HCT116 (cell line): ENCODE measurements around the gene MRFAP1. TPM values are rescaled to one million over a fixed set of nuclear protein-coding genes. Genes with fewer than 3 reads are reported as not detected.
A peak's percentile ranks its signal among the peaks of the same experiment; 100 is the strongest.

Source experiments
- ATAC-seq: fragments of 200-7000 bp; cut with Tn5 transposase; 2 replicates; pipeline ENCODE4 v1.9.1; 2020; ENCODE audit warnings: mild to moderate bottlenecking, moderate library complexity
- BruUV-seq: library from RNA; stranded (reverse); fragments of 400-500 nt; replicated peaks from 2 replicates; lab custom pipeline; 2021; lab: Mats Ljungman, UMichigan
- CTCF ChIA-PET: fragments of 300-600 bp; sonication (Branson Sonifier 250); formaldehyde crosslinking; loops from one replicate; lab custom pipeline; 2021; ENCODE audit warnings: antibody characterized with exemption; lab: Charles Lee
- POLR2A ChIA-PET: fragments of 300-600, 350-600 bp; sonication (Branson Sonifier 250); formaldehyde crosslinking; loops from one replicate; lab custom pipeline; 2021; ENCODE audit warnings: antibody characterized with exemption; lab: Charles Lee
- RAD21 ChIA-PET, 2 experiments: fragments of 300-600 bp; sonication (Branson Sonifier 250); formaldehyde crosslinking; loops; one replicate each; lab custom pipeline; 2023; ENCODE audit warnings: low total read pairs in 2 of 2; ENCODE audit not compliant: uncharacterized antibody in 2 of 2, unreplicated experiment in 2 of 2, low non-redundant PET in 1 of 2; lab: Charles Lee
- DNase-seq: peaks from one replicate; pipeline ENCODE4 v3.0.0-alpha.2; 2010; ENCODE audit warnings: low read depth, low spot score
- H2AFZ ChIP-seq: fragments of 200-600 bp; shearing (Covaris generic), sonication (generic); 2 replicates; pipeline ENCODE4 v1.6.1; 2017; ENCODE audit warnings: low read depth, mixed run types, mixed read lengths, antibody characterized with exemption, low read length; ENCODE audit not compliant: poor library complexity, severe bottlenecking
- H3K27ac ChIP-seq: 2 replicates; pipeline ENCODE4 v1.5.1; 2012; ENCODE audit warnings: low read depth, low read length
- H3K27me3 ChIP-seq: fragments of 200-600 bp; sonication (generic); 2 replicates; pipeline ENCODE4 v1.6.1; 2016; ENCODE audit warnings: mixed run types, low read length, mixed read lengths; ENCODE audit not compliant: insufficient read depth
- H3K36me3 ChIP-seq, 2 experiments: fragments of 200-500 bp in 1 of 2; fragments of 200-600 bp in 1 of 2; sonication (Bioruptor generic) in 1 of 2; sonication (generic) in 1 of 2; 2 replicates each; pipeline versions ENCODE4 v1.5.1 to v1.6.1; 2014 to 2016; ENCODE audit warnings: low read length in 2 of 2, inconsistent platforms in 1 of 2, mixed read lengths in 1 of 2, mixed run types in 1 of 2; ENCODE audit not compliant: insufficient read depth in 2 of 2, control insufficient read depth in 1 of 2
- H3K4me1 ChIP-seq, 2 experiments: fragments of 200-600 bp in 1 of 2; sonication (generic) in 1 of 2; 2 replicates each; pipeline versions ENCODE4 v1.5.1 to v1.6.1; 2012 to 2017; ENCODE audit warnings: low read length in 2 of 2, inconsistent platforms in 1 of 2, mild to moderate bottlenecking in 1 of 2, mixed read lengths in 1 of 2, mixed run types in 1 of 2, moderate library complexity in 1 of 2; ENCODE audit not compliant: insufficient read depth in 2 of 2, control insufficient read depth in 1 of 2
- H3K4me2 ChIP-seq: fragments of 200-600 bp; sonication (generic); 2 replicates; pipeline ENCODE4 v1.6.1; 2017; ENCODE audit warnings: mixed run types, low read length, mixed read lengths
- H3K4me3 ChIP-seq, 2 experiments: fragments of 200-600 bp in 1 of 2; sonication (generic) in 1 of 2; replicated peaks in 1 of 2; 2 replicates each; pipeline ENCODE4 v1.5.1; 2011 to 2016; ENCODE audit warnings: low read length in 2 of 2, control low read depth in 1 of 2, low read depth in 1 of 2, mild to moderate bottlenecking in 1 of 2, mixed read lengths in 1 of 2, mixed run types in 1 of 2
- H3K79me2 ChIP-seq: fragments of 200-600 bp; sonication (generic); 2 replicates; pipeline ENCODE4 v1.6.1; 2017; ENCODE audit warnings: mild to moderate bottlenecking, mixed run types, low read length, moderate library complexity, mixed read lengths; ENCODE audit not compliant: insufficient read depth
- H3K9ac ChIP-seq: fragments of 200-600 bp; sonication (generic); 2 replicates; pipeline ENCODE4 v1.6.1; 2016; ENCODE audit warnings: low read length, mixed read lengths
- H3K9me2 ChIP-seq: fragments of 200-600 bp; sonication (generic), shearing (Covaris generic); 2 replicates; pipeline ENCODE4 v1.6.1; 2017; ENCODE audit warnings: mixed run types, mild to moderate bottlenecking, moderate library complexity; ENCODE audit not compliant: insufficient read depth
- H3K9me3 ChIP-seq, 2 experiments: fragments of 200-500 bp in 1 of 2; fragments of 200-600 bp in 1 of 2; sonication (Bioruptor generic) in 1 of 2; sonication (generic) in 1 of 2; 2 replicates each; pipeline ENCODE4 v1.6.1; 2014 to 2017; ENCODE audit warnings: low read length in 2 of 2, mixed read lengths in 2 of 2, inconsistent platforms in 1 of 2, low read depth in 1 of 2, mild to moderate bottlenecking in 1 of 2, mixed run types in 1 of 2, moderate library complexity in 1 of 2; ENCODE audit not compliant: control insufficient read depth in 1 of 2, insufficient read depth in 1 of 2
- H4K20me1 ChIP-seq: fragments of 200-600 bp; sonication (generic), shearing (Covaris generic); 2 replicates; pipeline ENCODE4 v1.6.1; 2017; ENCODE audit warnings: mixed run types, mild to moderate bottlenecking, moderate library complexity; ENCODE audit not compliant: insufficient read depth
- CBX3 ChIP-seq: IDR thresholded peaks from 2 replicates; pipeline ENCODE4 v1.6.1; 2012; ENCODE audit warnings: low read depth
- ELF1 ChIP-seq: IDR thresholded peaks from 2 replicates; pipeline ENCODE4 v1.6.1; 2012; ENCODE audit warnings: low read depth, borderline replicate concordance
- EZH2 ChIP-seq: fragments of 200-600 bp; sonication (generic); IDR thresholded peaks from 2 replicates; pipeline ENCODE4 v1.6.1; 2017; ENCODE audit warnings: antibody characterized with exemption, mixed run types
- FOSL1 ChIP-seq: IDR thresholded peaks from 2 replicates; pipeline ENCODE4 v1.6.1; 2012; ENCODE audit warnings: low read depth
- POLR2A ChIP-seq: IDR thresholded peaks from 2 replicates; pipeline ENCODE4 v1.7.0; 2011; ENCODE audit warnings: borderline replicate concordance; ENCODE audit not compliant: insufficient read depth, insufficient read length; ENCODE audit errors: extremely low read depth
- POLR2AphosphoS5 ChIP-seq: IDR thresholded peaks from 2 replicates; pipeline ENCODE4 v1.6.1; 2011; ENCODE audit warnings: mild to moderate bottlenecking, low read depth, low read length, moderate library complexity
- RAD21 ChIP-seq: IDR thresholded peaks from 2 replicates; pipeline ENCODE4 v1.6.1; 2012; ENCODE audit warnings: low read depth, mild to moderate bottlenecking
- SIN3A ChIP-seq: IDR thresholded peaks from 2 replicates; pipeline ENCODE4 v1.6.1; 2012; ENCODE audit warnings: low read depth
- SP1 ChIP-seq: IDR thresholded peaks from 2 replicates; pipeline ENCODE4 v1.6.1; 2012; ENCODE audit warnings: low read depth
- ZNF274 ChIP-seq: fragments of 200-500 bp; sonication (Bioruptor generic); IDR thresholded peaks from 2 replicates; pipeline ENCODE4 v1.6.1; 2014; ENCODE audit warnings: mild to moderate bottlenecking, low read depth, low read length, inconsistent platforms
- intact Hi-C: fragments of 100-400 bp; cut with micrococcal nuclease; formaldehyde crosslinking; loops from 2 replicates; pipeline ENCODE4 v1.10.0; 2022
- total RNA-seq: library from RNA; stranded (reverse); gene quantifications from one replicate; pipeline ENCODE4 v1.2.1, GENCODE V29; 2021; ENCODE audit not compliant: unreplicated experiment

The MRFAP1 gene
- total RNA-seq, 1 experiment from 2014 or later = 313 TPM

DNA sequence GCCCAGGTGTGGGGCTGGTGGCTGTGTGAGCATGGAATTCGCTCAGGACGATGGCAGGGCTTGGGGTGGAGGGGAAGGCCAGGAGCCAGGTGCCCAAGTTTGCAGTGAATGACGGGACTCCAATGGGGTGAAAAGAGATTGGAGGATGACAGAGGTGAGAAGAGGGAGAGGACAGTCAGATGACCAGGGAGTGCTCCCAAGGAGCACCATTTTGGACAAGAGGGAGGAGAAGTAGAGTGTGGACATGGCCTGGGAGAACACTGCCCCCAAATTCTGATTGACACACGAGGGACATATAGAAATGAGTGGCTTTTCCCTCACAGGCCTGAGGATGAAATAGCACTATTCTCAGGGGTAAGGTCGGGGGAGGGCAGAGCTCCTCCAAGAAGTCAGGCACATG is 6.7 kb downstream of the MRFAP1 start:
- H3K27me3 ChIP-seq = no peaks in the 10 kb centered on the region
- no TSS peak for BruUV-seq
- no peaks in the 10 kb centered on the region for H3K9me3 ChIP-seq
- peaks cover 12% of the 10 kb centered on the region for H3K79me2 ChIP-seq
- TF ChIP-seq POLR2AphosphoS5 (no peak), SIN3A (no peak), CBX3 (no peak)
- RAD21 ChIA-PET = no interaction called here
- ATAC-seq (no peak), DNase-seq (no peak)
- H3K36me3 ChIP-seq = peaks cover 8 to 13% of the 10 kb centered on the region in 2 experiments; a peak in 3 of 4 replicates
- no peak overlapping the region for H2AFZ ChIP-seq
- intact Hi-C loops = no loop called here
- no peaks in the 10 kb centered on the region for H4K20me1 ChIP-seq
- no peak overlapping the region for H3K27ac ChIP-seq
- H3K4me3 ChIP-seq = no peak overlapping the region
- no peak overlapping the region for H3K4me2 ChIP-seq
- H3K4me1 ChIP-seq = peaks cover under 1 to 2% of the 10 kb centered on the region in 2 experiments
- H3K9ac ChIP-seq = no peak overlapping the region
- H3K9me2 ChIP-seq = no peaks in the 10 kb centered on the region
- POLR2A ChIA-PET = interaction anchor here (1.3 kb wide), 1 partner anchor 27 kb away, joined by 4 read pairs; a partner anchor contains a TSS
- CTCF ChIA-PET = interaction anchor here (0.5 kb wide), 1 partner anchor 23 kb away, joined by 5 read pairs; no protein-coding TSS in a partner anchor

DNA sequence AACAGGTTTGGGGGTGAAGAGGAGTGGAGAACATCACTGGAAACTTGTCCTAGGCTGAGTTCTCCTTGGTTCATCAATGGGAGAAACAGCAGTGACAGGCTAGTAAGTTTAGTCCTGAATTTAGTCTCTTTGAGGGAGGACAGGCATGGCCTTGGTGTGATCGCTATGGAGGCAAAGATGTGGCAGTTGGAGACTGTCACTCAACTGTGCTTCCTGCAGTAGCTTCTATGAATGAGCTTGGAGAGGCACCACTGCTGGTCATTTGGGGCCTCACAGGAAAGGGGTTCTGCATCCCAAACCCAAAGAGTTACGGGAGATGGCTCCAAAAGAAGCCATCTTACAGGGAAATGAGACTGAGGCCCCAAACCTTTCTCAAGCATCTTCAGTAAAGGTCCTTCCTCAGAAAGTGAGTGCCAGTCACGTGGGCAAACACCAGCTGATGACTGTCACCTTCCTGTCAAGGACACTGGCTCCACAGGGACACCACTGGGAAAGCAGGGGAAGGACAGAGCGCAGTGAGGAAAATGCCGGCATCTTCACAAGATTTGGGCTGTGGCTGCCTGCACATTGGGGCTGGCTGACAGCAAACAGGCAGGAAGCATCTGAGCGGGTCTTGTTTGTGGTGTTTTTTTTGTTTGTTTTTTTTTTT is 7.2 kb downstream of the MRFAP1 start:
- CTCF ChIA-PET = no interaction called here
- RAD21 ChIA-PET = no interaction called here
- H3K4me2 ChIP-seq = no peak overlapping the region
- BruUV-seq = no TSS peak
- DNase-seq = no peak
- no peaks in the 10 kb centered on the region for H3K9me3 ChIP-seq
- no peak overlapping the region for H3K27ac ChIP-seq
- H3K36me3 ChIP-seq = peaks cover 4 to 7% of the 10 kb centered on the region in 2 experiments; a peak in 3 of 4 replicates
- no peak overlapping the region for H2AFZ ChIP-seq
- POLR2A ChIA-PET = interaction anchor here (1.3 kb wide), 1 partner anchor 26 kb away, joined by 4 read pairs; a partner anchor contains a TSS
- H3K4me3 ChIP-seq = no peak overlapping the region
- TF ChIP-seq POLR2A (no peak), EZH2 (no peak), ELF1 (no peak), FOSL1 (no peak), RAD21 (no peak), SP1 (no peak), ZNF274 (no peak)
- peaks cover 7% of the 10 kb centered on the region; the same call in 1 of the 2 replicates for H3K79me2 ChIP-seq
- H3K9ac ChIP-seq = no peak overlapping the region
- no peaks in the 10 kb centered on the region for H4K20me1 ChIP-seq
- H3K9me2 ChIP-seq = no peaks in the 10 kb centered on the region
- H3K4me1 ChIP-seq = no peaks in the 10 kb centered on the region
- intact Hi-C loops = no loop called here
- ATAC-seq = peak; percentile 61; the same call in 1 of the 2 replicates
- no peaks in the 10 kb centered on the region for H3K27me3 ChIP-seq
